ENCODE data around the gene OGA. TPM values are rescaled to one million over a fixed set of nuclear protein-coding genes. Genes with fewer than 3 reads are reported as not detected.

OGA gene
- 10 to 100 TPM; 32.0 to 57.0 (median 46.6) TPM for polyA plus RNA-seq

DNA sequence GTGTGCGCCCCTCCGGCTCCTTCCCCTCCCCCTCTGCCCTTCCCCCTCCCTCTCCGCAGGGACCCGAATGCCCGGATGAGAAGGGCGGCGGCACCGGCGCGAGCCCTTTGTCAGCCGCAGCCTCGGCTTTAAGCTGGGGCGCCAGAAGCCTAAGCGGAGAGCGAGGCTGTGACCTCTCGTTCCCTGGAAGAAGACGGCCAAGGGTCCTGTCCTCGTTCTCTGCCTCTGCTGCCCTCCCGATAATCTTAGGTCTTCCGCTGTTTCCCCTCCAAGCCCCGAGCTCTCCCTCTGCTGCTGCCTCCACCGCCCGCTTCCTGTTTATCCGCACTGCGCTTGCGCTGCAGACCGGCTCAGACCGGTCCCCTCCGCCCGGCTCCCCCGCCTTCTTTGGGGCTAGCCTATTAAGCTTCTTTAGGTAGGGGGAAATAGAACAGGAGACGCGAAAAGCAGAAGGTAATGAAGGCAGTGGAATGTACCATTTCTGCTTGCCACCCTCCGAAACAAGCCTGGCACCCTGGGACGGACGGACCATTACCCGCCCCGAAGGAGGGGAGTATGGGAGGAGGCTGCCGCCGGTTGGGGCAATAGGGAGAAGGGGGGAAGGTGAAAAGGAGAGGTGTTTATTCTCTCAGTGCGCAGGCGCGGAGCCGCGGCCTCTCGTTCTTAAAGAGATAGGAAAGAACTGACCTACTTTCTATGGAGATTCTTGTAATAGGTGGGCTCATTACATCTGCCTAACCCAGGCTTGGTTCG lies at the start of gene OGA:
Gene OGA (minus strand): TSS at position 326 of the 753 bp plus-strand sequence. CDS start 422 bp downstream, outside the sequence.
- DNase-seq, result peak; percentile 98 to 99 (median 98)
- no peaks in the 10 kb centered on the region for H3K9me3 Mint-ChIP-seq
- peaks cover 10 to 22% (median 14%) of the 10 kb centered on the region in 3 donors for H3K27me3 Mint-ChIP-seq (ENCODE audit: low read depth in 3 of 3)
- H3K4me1 Mint-ChIP-seq, result peaks cover 51 to 54% of the 10 kb centered on the region in 2 donors
- H3K36me3 Mint-ChIP-seq, result peaks cover 0 to 8% (median 0%) of the 10 kb centered on the region in 3 donors
- peak within 1 kb of the TSS; percentile 91 to 99 (median 95) for H3K27ac Mint-ChIP-seq
- H3K4me3 Mint-ChIP-seq, result peak within 1 kb of the TSS; percentile 94 to 100 (median 98)

- DNase-seq, result no peak
- H3K4me1 Mint-ChIP-seq, result peaks cover 2 to 5% of the 10 kb centered on the region in 2 donors
- peaks cover 0 to 12% (median 0%) of the 10 kb centered on the region in 3 donors for H3K36me3 Mint-ChIP-seq
- H3K4me3 Mint-ChIP-seq, result no peak overlapping the region
- H3K9me3 Mint-ChIP-seq, result no peaks in the 10 kb centered on the region
- H3K27ac Mint-ChIP-seq, result no peak overlapping the region
- peaks cover 1 to 4% (median 2%) of the 10 kb centered on the region in 3 donors for H3K27me3 Mint-ChIP-seq (ENCODE audit: low read depth in 3 of 3)
These were observed 49.7 kb upstream of the OGA start for GRCh38 chr10:101867931-101868330.

GRCh38 chr10:101859530-101859929 lies 41.3 kb upstream of the OGA start:
- no peak overlapping the region for H3K4me3 Mint-ChIP-seq
- peaks cover 0 to 11% (median 3%) of the 10 kb centered on the region in 6 donors for H3K9me3 Mint-ChIP-seq
- H3K4me1 Mint-ChIP-seq, result peaks cover 11 to 21% of the 10 kb centered on the region in 2 donors
- no peak overlapping the region for H3K27ac Mint-ChIP-seq
- DNase-seq, result no peak
- peaks cover 12 to 23% (median 15%) of the 10 kb centered on the region in 3 donors for H3K36me3 Mint-ChIP-seq
- peaks cover 1 to 2% (median 2%) of the 10 kb centered on the region in 3 donors for H3K27me3 Mint-ChIP-seq (ENCODE audit: low read depth in 3 of 3)

DNA sequence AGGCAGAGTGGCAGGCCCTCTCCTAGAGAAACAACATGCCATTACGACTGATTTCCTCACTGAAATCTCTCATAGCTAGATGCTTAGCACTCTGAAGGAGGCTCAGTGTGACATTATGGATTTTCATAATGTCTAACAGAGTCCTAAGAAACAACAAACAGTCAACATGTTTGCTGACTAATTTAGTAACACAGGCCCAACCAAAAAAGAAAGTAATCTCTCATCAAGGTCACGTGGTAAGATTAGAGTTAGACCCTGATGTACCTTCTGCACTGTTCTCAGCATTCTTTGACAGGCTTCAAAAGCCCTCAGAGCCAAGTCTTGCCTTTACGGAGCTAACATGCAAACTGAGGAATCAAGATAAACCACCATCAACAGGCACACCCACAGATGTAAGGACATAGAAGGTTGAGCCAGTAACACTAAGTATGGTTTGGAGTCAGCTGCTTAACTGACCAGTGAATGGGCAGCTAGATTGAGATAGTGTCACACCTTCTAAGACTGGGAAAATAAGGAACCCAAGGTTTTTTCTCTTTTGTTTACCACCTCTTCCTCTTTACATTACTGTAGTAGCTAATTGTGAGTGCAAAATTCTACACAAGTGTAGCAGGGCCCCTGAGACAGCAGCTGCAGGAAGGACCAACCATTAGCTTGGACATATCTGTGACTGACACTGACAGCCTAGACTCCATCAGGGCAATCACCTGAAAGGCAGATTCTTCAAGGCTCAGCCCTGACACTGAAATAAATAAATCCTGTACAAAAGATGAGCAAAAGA lies 40.7 kb upstream of the OGA start:
- Mint-ChIP-seq H3K27ac (peak overlapping the region in 3 of 6 donors; percentile 32 to 84 (median 77)), H3K9me3 (peaks cover 0 to 11% (median 3%) of the 10 kb centered on the region in 6 donors), H3K4me3 (peak overlapping the region in 1 of 5 donors; percentile 65), H3K36me3 (peaks cover 12 to 18% (median 15%) of the 10 kb centered on the region in 3 donors), H3K4me1 (peaks cover 10 to 21% of the 10 kb centered on the region in 2 donors), H3K27me3 (ENCODE audit: low read depth in 3 of 3) (peaks cover 0 to 2% (median under 1%) of the 10 kb centered on the region in 3 donors)
- DNase-seq, result no peak

- DNase-seq, result no peak
- Mint-ChIP-seq H3K27me3 (ENCODE audit: low read depth in 3 of 3) (peaks cover 0 to under 1% (median 0%) of the 10 kb centered on the region in 3 donors), H3K9me3 (peaks cover 0 to 11% (median 3%) of the 10 kb centered on the region in 6 donors), H3K36me3 (peaks cover 12 to 18% (median 15%) of the 10 kb centered on the region in 3 donors), H3K4me3 (no peak overlapping the region), H3K27ac (peak overlapping the region in 2 of 6 donors; percentile 44 to 84), H3K4me1 (peaks cover 11 to 21% of the 10 kb centered on the region in 2 donors)
These were observed 39.7 kb upstream of the OGA start for GRCh38 chr10:101857802-101858476.

- H3K27ac Mint-ChIP-seq, result no peak overlapping the region
- DNase-seq, result no peak
- peaks cover 12 to 18% (median 15%) of the 10 kb centered on the region in 3 donors for H3K36me3 Mint-ChIP-seq
- peaks cover 0 to 11% (median 3%) of the 10 kb centered on the region in 6 donors for H3K9me3 Mint-ChIP-seq
- H3K4me1 Mint-ChIP-seq, result peaks cover 12 to 21% of the 10 kb centered on the region in 2 donors
- no peaks in the 10 kb centered on the region for H3K27me3 Mint-ChIP-seq (ENCODE audit: low read depth in 3 of 3)
- H3K4me3 Mint-ChIP-seq, result no peak overlapping the region
These were observed 38.4 kb upstream of the OGA start for GRCh38 chr10:101856626-101857025.

DNA sequence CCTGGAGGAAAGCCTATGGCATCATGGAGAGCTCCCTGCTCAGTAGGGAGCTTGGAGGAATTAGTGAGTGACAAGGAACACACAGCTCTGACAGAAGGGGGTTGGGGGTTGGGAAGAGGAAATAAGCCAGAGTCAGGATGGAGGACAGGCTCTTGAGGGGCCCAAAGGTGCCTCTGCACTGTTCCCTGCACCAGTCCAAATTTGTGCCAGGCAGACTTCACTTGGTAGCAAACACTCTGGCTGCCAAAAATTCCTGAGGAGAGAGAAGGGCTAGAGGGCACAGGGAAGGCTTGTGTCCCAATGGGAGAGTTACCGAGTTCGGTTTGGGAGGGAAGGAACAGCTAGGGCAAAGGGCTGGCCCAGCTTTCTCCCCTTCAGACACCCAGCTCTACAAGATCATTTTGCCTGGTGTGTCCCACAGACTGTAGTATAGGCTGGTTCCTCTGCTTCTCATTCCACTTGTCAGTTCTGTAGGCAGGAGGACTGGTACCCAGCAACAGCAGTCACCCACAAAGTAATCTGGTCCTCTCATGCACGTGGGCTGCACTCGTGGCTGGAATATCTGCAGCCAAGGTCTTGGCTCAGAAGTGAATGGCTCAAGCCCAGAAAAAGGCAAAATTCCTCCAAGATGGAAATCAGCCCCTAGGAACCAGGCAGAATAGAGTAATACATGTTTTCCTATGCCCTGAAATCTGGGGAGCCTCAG lies 33.3 kb upstream of the OGA start:
- H3K9me3 Mint-ChIP-seq, result no peaks in the 10 kb centered on the region
- H3K4me1 Mint-ChIP-seq, result peaks cover 0 to 3% of the 10 kb centered on the region in 2 donors
- H3K36me3 Mint-ChIP-seq, result peaks cover 20 to 37% (median 25%) of the 10 kb centered on the region in 3 donors
- no peak for DNase-seq
- peak overlapping the region in 1 of 6 donors; percentile 9 for H3K27ac Mint-ChIP-seq
- H3K27me3 Mint-ChIP-seq (ENCODE audit: low read depth in 3 of 3), result peaks cover 2% of the 10 kb centered on the region in 3 donors
- no peak overlapping the region for H3K4me3 Mint-ChIP-seq

GRCh38 chr10:101850749-101851148 lies 32.5 kb upstream of the OGA start:
- H3K9me3 Mint-ChIP-seq, result no peaks in the 10 kb centered on the region
- H3K4me3 Mint-ChIP-seq, result no peak overlapping the region
- no peak for DNase-seq
- peaks cover 25 to 44% (median 28%) of the 10 kb centered on the region in 3 donors for H3K36me3 Mint-ChIP-seq
- peaks cover 0 to 3% of the 10 kb centered on the region in 2 donors for H3K4me1 Mint-ChIP-seq
- no peak overlapping the region for H3K27ac Mint-ChIP-seq
- H3K27me3 Mint-ChIP-seq (ENCODE audit: low read depth in 3 of 3), result peaks cover 2 to 7% (median 5%) of the 10 kb centered on the region in 3 donors

- H3K4me1 Mint-ChIP-seq, result peaks cover 10 to 11% of the 10 kb centered on the region in 2 donors
- H3K9me3 Mint-ChIP-seq, result no peaks in the 10 kb centered on the region
- peaks cover 28 to 53% (median 30%) of the 10 kb centered on the region in 3 donors for H3K36me3 Mint-ChIP-seq
- H3K27ac Mint-ChIP-seq, result peak overlapping the region in 1 of 6 donors; percentile 43
- peaks cover 2 to 8% (median 5%) of the 10 kb centered on the region in 3 donors for H3K27me3 Mint-ChIP-seq (ENCODE audit: low read depth in 3 of 3)
- H3K4me3 Mint-ChIP-seq, result no peak overlapping the region
- DNase-seq, result no peak
These were observed 30.7 kb upstream of the OGA start for GRCh38 chr10:101848894-101849351.

DNA sequence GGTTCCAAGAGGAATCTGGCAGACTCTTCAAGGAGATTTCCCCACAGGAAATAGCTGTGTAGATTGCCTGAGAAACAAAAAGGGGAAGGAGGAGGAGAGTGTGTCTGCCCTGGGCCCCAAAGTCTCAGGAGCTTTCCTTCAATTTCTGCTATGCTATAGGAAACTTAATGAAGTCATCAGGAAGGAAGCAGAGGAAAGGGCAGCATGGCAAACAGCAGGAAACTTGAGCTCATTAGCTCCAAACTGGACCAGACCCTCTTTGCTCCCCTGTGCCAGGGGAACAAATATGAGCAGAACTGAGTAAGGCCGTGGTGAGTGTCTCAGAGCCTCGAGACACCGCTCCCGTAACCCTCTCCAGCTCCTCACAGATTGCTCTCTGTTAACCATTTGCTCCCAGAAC lies 30.2 kb upstream of the OGA start:
- no peak overlapping the region for H3K4me3 Mint-ChIP-seq
- DNase-seq, result no peak
- no peak overlapping the region for H3K27ac Mint-ChIP-seq
- H3K9me3 Mint-ChIP-seq, result no peaks in the 10 kb centered on the region
- H3K4me1 Mint-ChIP-seq, result peaks cover 9 to 13% of the 10 kb centered on the region in 2 donors
- peaks cover 2 to 8% (median 5%) of the 10 kb centered on the region in 3 donors for H3K27me3 Mint-ChIP-seq (ENCODE audit: low read depth in 3 of 3)
- peaks cover 28 to 53% (median 30%) of the 10 kb centered on the region in 3 donors for H3K36me3 Mint-ChIP-seq

- Mint-ChIP-seq H3K4me1 (peaks cover 25 to 34% of the 10 kb centered on the region in 2 donors), H3K4me3 (no peak overlapping the region), H3K27ac (no peak overlapping the region), H3K9me3 (no peaks in the 10 kb centered on the region), H3K36me3 (peaks cover 23 to 47% (median 24%) of the 10 kb centered on the region in 3 donors), H3K27me3 (ENCODE audit: low read depth in 3 of 3) (peaks cover 5 to 16% (median 16%) of the 10 kb centered on the region in 3 donors)
- DNase-seq, result no peak
These were observed 27.6 kb upstream of the OGA start for GRCh38 chr10:101845893-101846292.
